Measurements from ENCODE around the gene PCYT2. TPM values are rescaled to one million over a fixed set of nuclear protein-coding genes. Genes with fewer than 3 reads are reported as not detected.

Gene PCYT2
- polyA plus RNA-seq, 1 experiment: 44.2 TPM

- Histone ChIP-seq H3K27me3 (ENCODE audit: control insufficient read depth, insufficient read depth, low read length) (no peaks in the 10 kb centered on the region), H3K36me3 (ENCODE audit: control insufficient read depth, insufficient read depth, low read length) (peaks cover 11% of the 10 kb centered on the region), H3K4me3 (ENCODE audit: low read depth, low read length) (peak overlapping the region; percentile 90)
- POLR2A ChIA-PET: interaction anchor here (0.6 kb wide), 1 partner anchor 413 kb away, joined by 3 read pairs; no protein-coding TSS in a partner anchor
- TF ChIP-seq CTCF (IDR thresholded peaks at IDR 0.05; ENCODE audit: insufficient read depth, low read depth, low read length): no peak
- DNase-seq (ENCODE audit: low read depth): no peak
- CTCF ChIA-PET: interaction anchor here (0.7 to 1.1 kb wide), 4 partner anchors 8 to 105 kb away, joined by 3 read pairs; partner anchors contain the start of gene SIRT7
These were observed 14.8 kb upstream of the PCYT2 start for GRCh38 chr17:81925860-81926450.

GRCh38 chr17:81924557-81925532 lies 13.6 kb upstream of the PCYT2 start:
- Histone ChIP-seq H3K36me3 (ENCODE audit: control insufficient read depth, insufficient read depth, low read length) (peaks cover 17% of the 10 kb centered on the region), H3K4me3 (ENCODE audit: low read depth, low read length) (no peak overlapping the region), H3K27me3 (ENCODE audit: control insufficient read depth, insufficient read depth, low read length) (no peaks in the 10 kb centered on the region)
- CTCF ChIA-PET: interaction anchor here (1.0 kb wide), 2 partner anchors 10 to 16 kb away, joined by 3 read pairs; no protein-coding TSS in a partner anchor
- no peak for DNase-seq (ENCODE audit: low read depth)
- no peak for TF ChIP-seq CTCF (IDR thresholded peaks at IDR 0.05; ENCODE audit: insufficient read depth, low read depth, low read length)
- POLR2A ChIA-PET: interaction anchor here (0.6 kb wide), 1 partner anchor 414 kb away, joined by 3 read pairs; no protein-coding TSS in a partner anchor

DNA sequence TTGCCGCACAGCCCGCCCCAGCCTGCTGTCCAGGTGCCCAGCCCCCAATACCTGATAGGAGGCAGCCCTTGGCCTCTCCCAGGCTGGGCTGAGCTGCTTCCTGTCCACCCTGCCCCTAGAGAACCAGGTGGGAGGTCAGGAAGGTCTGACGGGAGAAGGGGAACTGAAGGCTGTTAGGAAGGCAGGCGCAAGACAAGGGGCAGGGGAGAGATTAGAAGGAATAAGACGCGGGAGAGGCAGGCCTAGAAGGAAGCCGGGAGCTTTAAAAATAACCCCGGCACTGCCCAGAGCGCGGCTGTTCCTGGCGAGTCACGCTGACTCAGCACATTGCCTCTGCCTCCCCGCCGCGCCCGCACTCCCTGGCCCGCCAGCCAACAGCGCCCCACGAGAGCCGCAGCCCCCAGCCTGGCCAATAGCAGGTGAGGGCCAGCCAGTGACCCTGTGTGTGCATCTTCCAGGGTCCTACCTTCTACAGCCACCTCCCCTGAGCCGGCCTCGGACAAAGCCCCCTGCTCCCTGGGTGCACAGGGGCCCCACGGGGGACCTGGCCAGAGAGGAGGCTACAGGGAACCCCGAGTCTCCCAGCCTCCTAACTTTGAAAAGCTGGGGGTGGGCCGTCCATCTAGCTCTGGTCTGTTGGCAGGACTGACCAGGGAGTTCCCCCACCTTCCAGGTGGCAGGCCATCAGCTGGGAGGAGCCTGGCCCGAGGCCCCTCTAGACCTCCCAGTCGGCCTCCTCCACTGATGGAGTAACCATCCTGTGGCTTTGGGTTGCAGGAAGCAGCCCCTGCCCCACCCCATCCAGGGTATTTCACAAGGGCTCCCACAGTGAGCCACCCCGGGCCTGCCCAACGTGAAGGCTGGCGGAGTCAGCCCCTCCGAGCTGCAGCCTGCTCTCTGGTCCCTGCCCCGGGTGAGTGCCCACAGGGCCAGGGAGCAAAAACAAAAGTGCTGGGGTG lies 12.4 kb upstream of the PCYT2 start:
- ChIA-PET POLR2A (interaction anchor here (0.8 kb wide), 1 partner anchor 115 kb away, joined by 14 read pairs; no protein-coding TSS in a partner anchor), CTCF (interaction anchor here (1.0 to 1.6 kb wide), 4 partner anchors 11 to 189 kb away, joined by 3 to 6 read pairs (median 3); partner anchors contain the start of gene DCXR)
- Histone ChIP-seq H3K27me3 (ENCODE audit: control insufficient read depth, insufficient read depth, low read length) (no peaks in the 10 kb centered on the region), H3K4me3 (ENCODE audit: low read depth, low read length) (peak overlapping the region; percentile 29), H3K36me3 (ENCODE audit: control insufficient read depth, insufficient read depth, low read length) (peaks cover 21% of the 10 kb centered on the region)
- TF ChIP-seq CTCF (IDR thresholded peaks at IDR 0.05; ENCODE audit: insufficient read depth, low read depth, low read length): no peak
- no peak for DNase-seq (ENCODE audit: low read depth)

GRCh38 chr17:81922566-81923301 lies 11.5 kb upstream of the PCYT2 start:
- ChIA-PET CTCF (interaction anchor here (1.0 to 1.6 kb wide), 3 partner anchors 53 to 189 kb away, joined by 3 to 6 read pairs (median 3); partner anchors contain the start of gene DCXR), POLR2A (interaction anchor here (0.8 kb wide), 1 partner anchor 116 kb away, joined by 14 read pairs; no protein-coding TSS in a partner anchor)
- H3K27me3 ChIP-seq (ENCODE audit: control insufficient read depth, insufficient read depth, low read length): no peaks in the 10 kb centered on the region
- no peak for TF ChIP-seq CTCF (IDR thresholded peaks at IDR 0.05; ENCODE audit: insufficient read depth, low read depth, low read length)
- DNase-seq (ENCODE audit: low read depth): no peak
- peaks cover 21% of the 10 kb centered on the region for H3K36me3 ChIP-seq (ENCODE audit: control insufficient read depth, insufficient read depth, low read length)
- peak overlapping the region; percentile 29 for H3K4me3 ChIP-seq (ENCODE audit: low read depth, low read length)

Measured in BJ (cell line).